Activated naive CD4-positive, alpha-beta T cell treated with anti-CD3 and anti-CD28 coated beads for 36 hours (primary cell): ENCODE results near the gene TCP11. TPM values are rescaled to one million over a fixed set of nuclear protein-coding genes. Genes with fewer than 3 reads are reported as not detected.

ENCODE experiments used
- CTCF ChIA-PET: fragments of 350-600 bp; sonication (Branson Sonifier 250); formaldehyde crosslinking; loops from one replicate; lab custom pipeline; 2021; ENCODE audit warnings: antibody characterized with exemption; lab: Charles Lee
- DNase-seq: peaks from one replicate; pipeline ENCODE4 v3.0.0-alpha.2; 2020
- H3K27ac Mint-ChIP-seq: one replicate; pipeline ENCODE4 v1.8.0; 2021; ENCODE audit warnings: mild to moderate bottlenecking, mixed read lengths
- H3K27me3 Mint-ChIP-seq: one replicate; pipeline ENCODE4 v1.8.0; 2021; ENCODE audit warnings: low read depth, mixed read lengths
- H3K36me3 Mint-ChIP-seq: one replicate; pipeline ENCODE4 v1.8.0; 2021; ENCODE audit warnings: low read depth, mixed read lengths
- H3K4me1 Mint-ChIP-seq: one replicate; pipeline ENCODE4 v1.8.0; 2021; ENCODE audit warnings: low read depth, mixed read lengths
- H3K4me3 Mint-ChIP-seq: one replicate; pipeline ENCODE4 v1.8.0; 2021; ENCODE audit warnings: mild to moderate bottlenecking, moderate library complexity, mixed read lengths
- H3K9me3 Mint-ChIP-seq: one replicate; pipeline ENCODE4 v1.8.0; 2021; ENCODE audit warnings: mixed read lengths
- intact Hi-C: fragments of 100-400 bp; cut with micrococcal nuclease; formaldehyde crosslinking; loops from one replicate; pipeline ENCODE4 v1.15.1; 2023
- total RNA-seq, 2 experiments: library from RNA; stranded (reverse); gene quantifications; one replicate each; pipeline ENCODE4 v1.2.3, GENCODE V29; 2021

Gene TCP11
- total RNA-seq, 2 experiments from 2014 or later, result not detected

DNA sequence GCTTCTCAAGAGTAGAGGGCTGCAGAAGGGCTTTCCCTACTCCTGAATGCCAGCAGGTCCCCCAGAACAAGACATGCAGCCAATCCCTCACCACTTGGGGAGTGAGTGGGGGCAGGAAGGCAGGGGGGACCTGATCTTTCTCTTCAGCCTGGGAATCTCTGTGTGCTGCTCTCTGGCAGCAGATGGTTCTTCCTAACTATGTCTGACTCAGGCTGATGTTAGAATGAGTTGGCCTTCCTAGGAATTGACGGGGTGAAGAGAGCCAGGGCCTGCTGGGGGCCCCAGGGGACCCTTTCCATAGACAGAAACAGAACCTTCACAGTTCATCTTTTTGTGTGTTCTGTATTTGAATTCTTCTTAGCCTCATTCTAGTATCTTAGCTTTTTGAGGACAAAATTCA is 29.0 kb upstream of the TCP11 start:
- H3K36me3 Mint-ChIP-seq, result no peaks in the 10 kb centered on the region
- intact Hi-C loops, result no loop called here
- no peak overlapping the region for H3K27ac Mint-ChIP-seq
- DNase-seq, result no peak
- H3K9me3 Mint-ChIP-seq, result peaks cover 5% of the 10 kb centered on the region
- CTCF ChIA-PET, result no interaction called here
- no peaks in the 10 kb centered on the region for H3K27me3 Mint-ChIP-seq
- no peak overlapping the region for H3K4me3 Mint-ChIP-seq
- H3K4me1 Mint-ChIP-seq, result no peaks in the 10 kb centered on the region

DNA sequence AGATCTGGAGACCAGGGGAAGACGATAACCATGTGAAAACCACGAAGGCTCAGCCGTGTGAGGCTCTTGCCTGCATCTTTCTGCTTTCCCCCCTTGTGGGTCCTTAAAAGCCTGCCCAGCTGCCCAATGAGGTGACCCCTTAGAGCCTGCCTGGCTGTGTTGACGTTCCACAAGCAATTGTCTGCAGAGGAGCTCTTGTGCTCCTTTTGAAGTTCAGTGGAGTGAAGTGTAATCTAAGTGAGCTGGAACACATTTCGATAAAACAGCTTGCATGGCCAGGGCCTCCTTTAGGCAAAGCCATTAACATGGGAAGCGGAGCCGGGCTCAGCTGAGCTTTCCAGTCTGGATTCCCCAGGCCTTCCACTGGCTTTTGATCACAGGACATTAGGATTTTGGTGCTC is 27.3 kb upstream of the TCP11 start:
- H3K9me3 Mint-ChIP-seq, result peaks cover 5% of the 10 kb centered on the region
- DNase-seq, result no peak
- H3K4me1 Mint-ChIP-seq, result no peaks in the 10 kb centered on the region
- H3K4me3 Mint-ChIP-seq, result no peak overlapping the region
- intact Hi-C loops, result no loop called here
- no peak overlapping the region for H3K27ac Mint-ChIP-seq
- H3K27me3 Mint-ChIP-seq, result no peaks in the 10 kb centered on the region
- CTCF ChIA-PET, result no interaction called here
- no peaks in the 10 kb centered on the region for H3K36me3 Mint-ChIP-seq

DNA sequence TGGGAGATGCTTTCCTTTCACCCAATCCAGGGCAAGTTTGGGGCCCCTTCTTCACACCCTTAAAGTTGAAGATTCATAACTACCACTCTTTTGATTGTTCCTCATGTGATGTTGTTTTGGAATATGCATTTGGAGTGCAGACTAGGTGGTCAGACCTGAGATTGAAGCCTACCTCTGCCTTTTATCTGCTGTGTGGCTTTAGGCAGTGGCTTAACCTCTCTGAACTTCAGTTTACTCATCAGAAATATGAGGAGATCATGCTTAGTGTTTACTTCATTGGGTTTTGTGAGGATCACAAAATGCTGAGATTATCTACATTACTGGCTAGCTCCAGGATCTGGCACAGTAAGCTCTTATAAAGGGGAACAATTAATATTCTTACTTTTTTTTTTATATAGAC is 26.4 kb upstream of the TCP11 start:
- intact Hi-C loops, result no loop called here
- no peaks in the 10 kb centered on the region for H3K36me3 Mint-ChIP-seq

DNA sequence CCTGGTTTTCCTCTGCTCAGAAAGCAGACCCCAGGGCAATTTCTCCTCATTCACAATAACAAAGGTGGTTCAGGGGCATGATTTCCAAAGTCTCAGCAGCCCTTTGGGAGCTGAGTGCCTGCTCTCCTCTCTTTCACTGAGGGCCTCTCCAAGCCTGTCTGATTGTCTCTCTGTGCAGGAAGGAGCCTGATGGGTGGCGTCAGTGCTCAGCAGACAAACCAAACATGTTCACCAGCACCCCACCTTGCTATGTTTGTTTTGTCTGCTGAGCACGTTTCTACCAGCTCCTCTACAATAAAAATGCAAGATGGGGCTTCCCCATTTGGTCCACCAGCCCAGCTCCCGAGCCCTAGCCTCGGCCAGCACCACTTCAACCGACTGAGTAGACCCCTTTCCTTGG is 25.4 kb upstream of the TCP11 start:
- CTCF ChIA-PET, result no interaction called here
- H3K4me3 Mint-ChIP-seq, result no peak overlapping the region
- peaks cover 5% of the 10 kb centered on the region for H3K9me3 Mint-ChIP-seq
- H3K27me3 Mint-ChIP-seq, result peaks cover 2% of the 10 kb centered on the region
- H3K27ac Mint-ChIP-seq, result no peak overlapping the region
- H3K4me1 Mint-ChIP-seq, result no peaks in the 10 kb centered on the region
- no peak for DNase-seq
- intact Hi-C loops, result no loop called here
- no peaks in the 10 kb centered on the region for H3K36me3 Mint-ChIP-seq

More for the DNA sequence above, 26.4 kb upstream of the TCP11 start:
- Mint-ChIP-seq H3K27me3 (peaks cover 2% of the 10 kb centered on the region), H3K27ac (no peak overlapping the region), H3K4me3 (no peak overlapping the region), H3K9me3 (peaks cover 5% of the 10 kb centered on the region), H3K4me1 (no peaks in the 10 kb centered on the region)
- no peak for DNase-seq
- CTCF ChIA-PET, result no interaction called here

DNA sequence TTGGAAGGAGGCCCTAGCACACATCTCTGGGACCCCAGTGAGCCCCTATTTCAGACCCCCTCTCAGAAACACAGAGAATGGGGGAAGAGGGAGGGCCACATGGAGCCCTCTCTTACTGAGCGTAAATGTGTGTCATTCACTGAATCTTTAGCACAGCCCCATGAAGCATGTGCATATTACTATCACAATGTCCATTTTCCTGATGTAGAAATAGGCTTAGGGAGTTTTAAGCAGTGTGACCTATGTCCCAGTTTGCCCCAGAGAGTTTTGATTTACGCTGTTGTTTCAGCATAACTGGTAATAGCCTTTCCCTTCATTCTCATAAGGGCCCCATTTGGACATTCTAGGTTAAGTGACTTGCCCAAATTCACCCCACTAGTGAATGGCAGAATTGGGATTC is 25.0 kb upstream of the TCP11 start:
- intact Hi-C loops, result no loop called here
- Mint-ChIP-seq H3K27ac (no peak overlapping the region), H3K27me3 (peaks cover 2% of the 10 kb centered on the region), H3K4me1 (no peaks in the 10 kb centered on the region), H3K36me3 (no peaks in the 10 kb centered on the region), H3K9me3 (peaks cover 5% of the 10 kb centered on the region), H3K4me3 (no peak overlapping the region)
- DNase-seq, result no peak
- CTCF ChIA-PET, result no interaction called here

DNA sequence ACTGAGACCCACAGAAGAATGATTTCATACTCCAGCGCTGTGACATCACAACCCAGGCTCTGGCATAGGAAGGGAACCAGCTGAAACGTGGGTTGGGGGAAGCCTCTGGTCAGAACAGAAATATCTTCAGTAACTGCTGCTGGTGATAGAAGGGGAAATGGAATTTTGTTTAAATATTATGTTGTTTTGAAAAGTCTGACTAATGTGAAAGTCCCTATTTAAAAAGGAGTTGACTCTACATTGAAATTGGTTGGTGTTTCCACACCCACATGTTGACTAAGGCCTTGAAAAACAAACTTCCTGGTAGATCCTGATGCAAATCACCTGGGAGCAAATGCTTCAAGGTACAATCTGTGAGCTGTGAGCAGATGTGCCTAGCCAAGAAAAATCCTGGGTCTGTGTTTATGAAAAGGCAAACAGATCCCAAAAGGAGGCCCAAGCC is 24.5 kb upstream of the TCP11 start:
- no peak overlapping the region for H3K4me3 Mint-ChIP-seq
- no peaks in the 10 kb centered on the region for H3K36me3 Mint-ChIP-seq
- no peaks in the 10 kb centered on the region for H3K4me1 Mint-ChIP-seq
- H3K9me3 Mint-ChIP-seq, result peaks cover 5% of the 10 kb centered on the region
- intact Hi-C loops, result no loop called here
- peaks cover 2% of the 10 kb centered on the region for H3K27me3 Mint-ChIP-seq
- no peak overlapping the region for H3K27ac Mint-ChIP-seq
- no peak for DNase-seq
- CTCF ChIA-PET, result interaction anchor here (0.5 to 1.3 kb wide), 2 partner anchors 75 to 704 kb away, joined by 4 to 5 read pairs; no protein-coding TSS in a partner anchor

DNA sequence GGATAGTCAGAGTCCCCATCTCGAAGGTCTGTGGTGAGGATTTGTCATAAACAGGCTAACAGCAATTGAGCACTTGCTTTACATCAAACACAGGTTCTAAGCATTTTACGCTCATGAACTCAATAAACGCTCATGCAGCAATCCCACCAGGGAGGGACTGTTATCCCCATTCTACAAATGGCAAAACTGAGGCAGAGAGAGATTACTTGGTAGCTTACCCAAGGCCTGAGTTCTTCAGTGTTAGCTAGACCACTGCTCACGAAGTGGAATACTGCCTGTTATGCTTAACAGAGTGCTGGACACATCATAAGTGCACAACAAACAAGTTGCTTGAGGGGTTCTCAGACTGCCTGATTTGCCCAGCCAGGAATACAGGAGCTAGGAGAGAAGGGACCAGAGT is 23.7 kb upstream of the TCP11 start:
- Mint-ChIP-seq H3K4me3 (no peak overlapping the region), H3K36me3 (no peaks in the 10 kb centered on the region), H3K27me3 (peaks cover 2% of the 10 kb centered on the region), H3K9me3 (peaks cover 5% of the 10 kb centered on the region), H3K27ac (no peak overlapping the region), H3K4me1 (no peaks in the 10 kb centered on the region)
- intact Hi-C loops, result no loop called here
- CTCF ChIA-PET, result interaction anchor here (0.5 to 1.3 kb wide), 2 partner anchors 76 to 703 kb away, joined by 4 to 5 read pairs; no protein-coding TSS in a partner anchor
- no peak for DNase-seq

DNA sequence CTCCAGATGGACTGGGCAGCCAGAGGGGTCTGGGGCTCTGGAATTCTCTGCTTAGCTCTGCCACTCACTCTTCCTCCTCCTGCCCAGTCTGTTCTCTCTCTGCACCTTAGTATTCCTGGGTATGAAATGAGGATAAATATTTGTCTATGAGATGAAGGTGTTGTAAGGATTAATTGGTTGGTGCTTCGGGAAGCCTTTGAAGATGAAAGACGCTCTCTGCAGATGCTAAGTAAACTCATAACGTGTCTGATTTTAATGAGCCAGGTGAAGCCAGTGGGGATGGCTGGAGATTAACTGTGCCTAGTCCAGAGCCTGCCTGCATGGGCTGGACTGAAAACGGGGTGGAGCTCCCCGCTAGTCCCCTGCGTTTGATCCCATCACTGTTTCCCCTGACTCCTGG is 23.1 kb upstream of the TCP11 start:
- CTCF ChIA-PET, result interaction anchor here (1.3 kb wide), 1 partner anchor 77 kb away, joined by 4 read pairs; no protein-coding TSS in a partner anchor
- intact Hi-C loops, result no loop called here

DNA sequence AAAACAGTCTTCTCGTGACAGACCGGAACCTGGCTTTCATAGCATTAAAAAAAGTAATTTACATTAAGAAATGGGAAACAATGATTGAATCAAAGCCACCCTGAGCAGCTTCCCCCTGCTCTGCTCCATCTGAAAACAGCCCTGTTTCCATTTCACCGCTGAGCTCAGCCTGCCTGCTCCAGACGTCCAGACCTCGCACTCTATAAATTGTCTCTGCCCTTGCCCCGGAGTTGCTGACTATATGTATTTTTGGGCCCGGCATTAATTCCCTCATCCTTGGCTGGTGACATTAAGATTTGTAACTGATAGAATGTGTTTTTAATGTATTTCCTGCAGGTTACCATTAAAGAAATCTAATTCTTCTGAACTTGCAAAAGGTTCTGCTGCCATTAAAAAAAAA is 22.7 kb upstream of the TCP11 start:
- no peak for DNase-seq
- CTCF ChIA-PET, result no interaction called here
- Mint-ChIP-seq H3K4me3 (no peak overlapping the region), H3K9me3 (no peaks in the 10 kb centered on the region), H3K4me1 (no peaks in the 10 kb centered on the region), H3K27me3 (peaks cover 2% of the 10 kb centered on the region), H3K36me3 (no peaks in the 10 kb centered on the region), H3K27ac (no peak overlapping the region)
- intact Hi-C loops, result no loop called here

More for the DNA sequence above, 23.1 kb upstream of the TCP11 start:
- Mint-ChIP-seq H3K36me3 (no peaks in the 10 kb centered on the region), H3K27ac (no peak overlapping the region), H3K9me3 (peaks cover under 1% of the 10 kb centered on the region), H3K4me3 (no peak overlapping the region), H3K27me3 (peaks cover 2% of the 10 kb centered on the region), H3K4me1 (no peaks in the 10 kb centered on the region)
- DNase-seq, result no peak

DNA sequence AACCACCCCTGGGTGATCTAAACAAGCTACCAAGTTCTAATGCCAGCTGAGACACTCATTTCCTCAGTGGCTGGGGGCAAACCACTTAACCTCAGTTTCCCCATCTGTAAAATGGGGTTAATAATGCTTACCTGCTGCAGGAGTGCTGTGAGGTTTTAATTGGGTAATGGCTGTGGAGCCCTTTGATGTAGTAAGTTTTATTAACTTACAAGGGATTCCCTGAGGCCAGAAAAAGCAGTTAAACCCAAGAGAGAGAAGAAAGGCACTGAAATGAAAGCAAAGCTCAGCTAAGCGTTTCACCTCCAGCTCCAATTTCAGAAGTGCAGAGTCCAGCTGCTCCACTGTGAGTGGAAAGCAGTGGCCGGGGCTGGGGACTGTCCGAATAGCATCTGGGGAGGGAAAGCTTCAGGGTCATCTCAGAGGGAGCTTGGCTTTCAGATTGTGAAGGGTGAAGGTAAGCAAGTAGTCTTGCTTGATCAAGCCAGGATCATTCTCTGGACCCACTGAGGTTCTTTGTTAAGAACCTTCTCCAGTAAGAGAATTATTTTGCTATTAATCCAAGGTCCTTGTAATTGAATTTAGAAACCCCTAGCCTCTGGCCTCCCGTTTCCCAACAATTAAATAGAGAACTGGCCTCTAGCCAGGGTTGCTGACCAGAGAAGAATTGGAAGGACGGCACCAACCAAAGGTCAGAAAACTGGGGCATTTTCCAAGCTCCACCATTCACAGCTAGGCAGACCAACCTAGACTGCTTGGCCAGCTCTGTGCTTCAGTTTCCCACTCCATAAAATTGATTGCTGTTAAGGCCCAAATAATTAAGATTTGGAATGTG is 20.9 kb upstream of the TCP11 start:
- no peaks in the 10 kb centered on the region for H3K9me3 Mint-ChIP-seq

DNA sequence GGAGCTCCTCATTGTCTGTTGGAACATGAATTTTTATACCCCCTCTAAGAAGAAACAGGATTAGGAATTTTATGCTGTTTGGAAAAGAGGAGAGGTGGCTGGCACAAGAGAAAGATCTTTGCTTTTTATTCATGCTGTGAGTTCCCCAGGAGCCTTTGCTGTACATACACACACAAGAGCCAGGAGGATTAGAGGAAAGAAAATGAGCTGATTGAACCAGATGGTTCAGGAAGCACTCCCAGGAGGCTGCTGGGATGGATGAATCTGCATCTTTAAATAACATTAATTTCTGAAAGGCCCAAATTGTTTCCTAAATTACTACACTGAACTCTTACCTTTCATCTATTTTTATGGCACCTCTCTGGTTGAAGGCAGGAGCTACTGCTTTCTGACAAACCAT is 20.1 kb upstream of the TCP11 start:
- H3K27me3 Mint-ChIP-seq, result peaks cover 2% of the 10 kb centered on the region
- H3K4me1 Mint-ChIP-seq, result no peaks in the 10 kb centered on the region

More for the DNA sequence above, 20.9 kb upstream of the TCP11 start:
- Mint-ChIP-seq H3K4me1 (no peaks in the 10 kb centered on the region), H3K27me3 (peaks cover 2% of the 10 kb centered on the region), H3K27ac (no peak overlapping the region), H3K36me3 (no peaks in the 10 kb centered on the region), H3K4me3 (no peak overlapping the region)
- DNase-seq, result no peak
- intact Hi-C loops, result no loop called here
- CTCF ChIA-PET, result interaction anchor here (1.2 kb wide), 1 partner anchor 79 kb away, joined by 3 read pairs; no protein-coding TSS in a partner anchor

DNA sequence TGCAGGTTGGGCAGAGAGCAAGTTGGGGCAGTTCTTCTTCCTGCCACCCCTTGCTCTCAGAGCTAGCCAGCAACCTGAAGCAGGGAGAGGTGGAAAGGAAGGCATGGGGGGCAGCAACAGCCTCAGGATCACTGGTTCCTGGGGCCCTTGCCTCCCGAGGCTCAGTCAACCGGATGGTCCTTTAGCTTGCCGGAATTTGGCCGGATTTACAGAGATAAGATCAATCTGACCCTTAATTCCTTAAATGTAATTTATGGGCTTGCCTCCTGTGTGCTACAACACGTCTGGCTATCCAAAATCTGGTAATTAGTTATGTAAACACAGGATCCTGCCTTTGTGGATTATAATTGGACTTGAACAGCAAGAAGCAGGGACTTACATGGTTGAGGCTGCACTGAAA is 19.5 kb upstream of the TCP11 start:
- no peak for DNase-seq
- Mint-ChIP-seq H3K9me3 (no peaks in the 10 kb centered on the region), H3K4me1 (no peaks in the 10 kb centered on the region), H3K4me3 (no peak overlapping the region), H3K36me3 (no peaks in the 10 kb centered on the region), H3K27ac (no peak overlapping the region), H3K27me3 (peaks cover 2% of the 10 kb centered on the region)
- CTCF ChIA-PET, result interaction anchor here (0.6 to 1.2 kb wide), 3 partner anchors 21 to 997 kb away, joined by 3 to 5 read pairs (median 4); no protein-coding TSS in a partner anchor
- intact Hi-C loops, result no loop called here

More for the DNA sequence above, 20.1 kb upstream of the TCP11 start:
- Mint-ChIP-seq H3K36me3 (no peaks in the 10 kb centered on the region), H3K9me3 (no peaks in the 10 kb centered on the region), H3K27ac (no peak overlapping the region), H3K4me3 (no peak overlapping the region)
- DNase-seq, result no peak
- CTCF ChIA-PET, result interaction anchor here (0.6 to 1.2 kb wide), 4 partner anchors 21 to 997 kb away, joined by 3 to 5 read pairs (median 4); no protein-coding TSS in a partner anchor
- intact Hi-C loops, result no loop called here

DNA sequence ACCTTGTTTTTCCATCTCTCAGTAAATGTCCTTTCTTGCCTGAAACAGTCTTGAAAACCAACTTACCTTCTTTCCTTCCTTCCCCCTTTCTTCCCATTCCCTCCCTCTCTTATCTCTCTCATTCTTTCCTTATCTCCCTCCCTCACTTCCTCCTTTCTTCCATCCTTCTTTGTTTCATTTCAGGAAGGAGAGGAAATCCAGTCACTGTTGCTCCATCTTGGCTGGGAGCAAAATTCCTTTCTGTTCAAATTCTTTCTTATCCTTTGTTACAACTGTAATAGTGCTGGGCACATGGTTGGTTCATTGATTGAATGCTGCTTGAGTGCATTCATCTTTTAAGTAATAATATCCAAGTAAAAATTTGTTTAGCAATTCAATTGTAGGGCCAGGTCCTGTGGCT is 17.4 kb upstream of the TCP11 start:
- H3K27ac Mint-ChIP-seq, result no peak overlapping the region
- H3K27me3 Mint-ChIP-seq, result peaks cover 2% of the 10 kb centered on the region
- no peak overlapping the region for H3K4me3 Mint-ChIP-seq
- peaks cover 7% of the 10 kb centered on the region for H3K4me1 Mint-ChIP-seq
- no peaks in the 10 kb centered on the region for H3K9me3 Mint-ChIP-seq
- H3K36me3 Mint-ChIP-seq, result no peaks in the 10 kb centered on the region
- CTCF ChIA-PET, result interaction anchor here (2.2 kb wide), 1 partner anchor 47 kb away, joined by 6 read pairs; no protein-coding TSS in a partner anchor
- intact Hi-C loops, result no loop called here
- DNase-seq, result no peak
